Stimulated activated CD8-positive, alpha-beta memory T cell treated with anti-CD3 and anti-CD28 coated beads, Interleukin-2, amount 100 ng/mL, for 1 hour (primary cell): ENCODE measurements around the gene GTF2H4.

Experiments used
- DNase-seq, 2 donors: peaks; one replicate each; pipeline ENCODE4 v3.0.0-alpha.2; 2020; ENCODE audit warnings: low read depth in 2 of 2

Gene GTF2H4

DNA sequence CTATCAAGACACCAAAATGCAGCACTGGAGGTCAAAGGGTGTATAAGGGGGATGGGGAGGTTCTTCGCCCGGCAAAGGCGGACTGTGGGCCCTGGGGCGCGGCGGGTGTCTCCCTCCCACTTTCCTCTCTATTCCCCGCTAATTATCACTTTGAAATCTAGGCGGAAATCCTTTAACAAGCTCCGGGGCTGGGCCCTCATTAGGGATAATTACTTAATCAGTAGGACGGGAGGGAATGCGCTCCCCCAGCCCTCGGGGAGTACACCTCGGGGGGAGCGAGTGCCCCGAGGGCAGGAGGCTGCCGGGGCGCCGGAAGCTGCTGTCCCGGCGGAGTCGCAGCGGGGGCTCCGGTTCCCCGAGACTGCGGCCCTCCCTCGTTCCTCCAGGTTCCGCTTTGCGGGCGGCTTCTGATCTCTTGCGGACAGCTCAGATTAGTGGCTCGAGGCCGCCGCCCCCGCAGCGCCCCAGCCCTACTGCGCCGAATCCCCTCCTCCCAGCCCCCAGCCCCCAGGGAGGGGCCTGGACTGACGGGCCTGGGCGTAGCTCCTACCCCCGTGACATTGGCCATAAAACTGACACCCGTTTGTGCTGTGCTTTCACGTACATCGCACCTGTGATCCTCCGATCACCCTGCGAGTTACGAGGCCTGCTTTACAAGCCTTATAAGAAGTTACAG is 47.5 kb downstream of the GTF2H4 start:
- DNase-seq = peak; percentile 50 to 62

DNA sequence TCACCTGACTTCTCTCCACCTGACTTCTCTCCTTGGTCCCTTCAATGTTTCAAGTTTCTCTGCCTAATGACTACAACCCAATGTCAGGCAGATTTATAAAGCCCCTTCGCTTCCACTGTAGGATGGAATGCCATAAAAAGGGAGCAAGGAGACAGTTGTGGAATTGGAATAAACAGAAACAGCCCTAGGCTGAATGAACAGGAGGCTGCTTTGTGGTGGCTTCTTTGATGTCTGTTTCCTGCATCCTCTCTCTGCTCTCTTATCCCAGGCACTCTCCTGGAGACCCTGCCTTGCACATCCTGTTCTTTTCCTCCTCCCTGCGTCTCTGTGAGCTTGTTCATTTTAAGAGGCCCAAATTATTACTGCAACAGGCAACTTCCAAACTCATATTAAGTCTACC is 49.7 kb downstream of the GTF2H4 start:
- DNase-seq = no peak

DNA sequence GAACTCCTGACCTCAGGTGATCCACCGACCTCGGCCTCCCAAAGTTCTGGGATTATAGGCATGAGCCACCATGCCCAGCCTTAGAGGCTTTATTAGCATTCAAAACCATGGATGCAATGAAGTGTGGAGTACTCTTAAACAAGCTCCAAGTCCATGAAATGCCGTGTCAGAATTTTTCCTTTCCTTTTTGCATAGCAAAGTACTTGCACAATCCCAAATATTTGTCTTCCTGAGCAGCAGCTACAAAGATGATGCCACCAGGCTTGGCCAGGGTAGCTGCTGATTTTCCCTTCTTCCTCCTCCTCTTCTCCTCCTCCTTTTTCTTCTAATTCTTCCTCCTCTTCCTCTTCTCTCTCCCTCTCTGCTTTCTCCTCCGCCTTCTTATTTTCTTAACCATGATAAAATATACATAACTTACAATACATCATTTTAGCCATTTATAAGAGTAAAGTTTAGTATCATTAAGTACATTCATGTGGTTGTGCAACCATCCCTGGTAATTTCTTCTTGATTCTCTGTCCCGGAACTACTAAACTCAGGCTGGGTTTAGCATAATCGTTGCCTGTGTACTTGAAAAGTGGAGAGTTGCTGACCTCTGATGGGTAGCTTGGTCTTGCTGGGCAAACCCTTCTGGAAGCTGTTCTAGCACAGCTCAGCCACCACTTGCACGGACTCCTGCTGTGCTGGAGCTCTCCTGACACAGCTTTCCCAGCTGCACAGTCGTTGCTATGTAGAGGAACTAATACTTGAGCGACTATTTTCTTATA is 53.1 kb downstream of the GTF2H4 start:
- DNase-seq = no peak

DNA sequence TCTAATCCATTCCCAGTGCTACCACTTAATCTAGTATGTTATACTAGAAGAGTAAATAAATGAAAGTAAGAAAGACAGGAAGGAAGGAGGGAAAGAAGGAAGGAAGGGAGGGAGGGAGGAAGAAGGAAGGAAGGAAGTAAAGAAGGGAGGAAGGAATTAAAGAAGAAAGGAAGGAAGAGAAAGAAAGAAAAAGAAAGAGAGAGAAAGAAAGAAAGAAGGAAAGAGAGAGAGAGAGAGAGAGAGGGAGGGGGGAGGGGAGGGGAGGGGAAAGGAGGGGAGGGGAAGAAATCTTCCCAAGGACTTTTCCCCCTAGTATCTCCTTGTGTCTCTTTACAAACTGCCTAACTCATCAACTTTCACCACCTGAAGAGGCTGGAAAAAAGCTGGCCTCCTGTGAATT is 54.7 kb downstream of the GTF2H4 start:
- DNase-seq = no peak

- no peak for DNase-seq
Observed at GRCh38 chr6:30963641-30964040, 55.6 kb downstream of the GTF2H4 start.
